Activated gamma-delta T cell treated with anti-CD3 and anti-CD28 coated beads, Interleukin-2, amount 50 U/mL, for 16 hours (primary cell): ENCODE measurements around the gene PRPF4.
"Not testable (repeated sequence)": the region's sequence is repeated elsewhere in the genome, so short reads cannot be mapped to it uniquely, and the experiment has no call there.

Experiments used
- DNase-seq: peaks from one replicate; pipeline ENCODE4 v3.0.0-alpha.2; 2020; ENCODE audit warnings: low read depth

Gene PRPF4

GRCh38 chr9:113267911-113268566, 7.4 kb upstream of the PRPF4 start:
- DNase-seq = no peak

DNA sequence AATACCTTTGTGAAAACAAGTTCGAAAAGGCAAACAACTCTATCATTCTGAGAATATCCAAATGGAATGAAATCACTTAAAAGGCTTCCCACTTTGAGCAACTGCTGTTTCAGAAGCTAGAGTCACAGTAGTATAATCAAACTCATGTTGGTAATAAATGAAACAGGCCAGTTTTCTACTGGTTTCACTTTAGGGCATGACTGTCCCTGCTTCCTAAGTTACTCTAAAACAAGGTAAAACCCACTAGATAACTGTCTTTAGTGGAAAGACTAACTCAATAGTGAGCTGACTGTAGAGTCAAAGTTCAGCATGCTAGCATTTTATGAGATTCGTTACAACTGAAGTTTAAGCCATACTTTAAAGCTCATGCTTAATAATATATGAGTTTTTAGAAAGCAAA, 6.1 kb upstream of the PRPF4 start:
- no peak for DNase-seq

DNA sequence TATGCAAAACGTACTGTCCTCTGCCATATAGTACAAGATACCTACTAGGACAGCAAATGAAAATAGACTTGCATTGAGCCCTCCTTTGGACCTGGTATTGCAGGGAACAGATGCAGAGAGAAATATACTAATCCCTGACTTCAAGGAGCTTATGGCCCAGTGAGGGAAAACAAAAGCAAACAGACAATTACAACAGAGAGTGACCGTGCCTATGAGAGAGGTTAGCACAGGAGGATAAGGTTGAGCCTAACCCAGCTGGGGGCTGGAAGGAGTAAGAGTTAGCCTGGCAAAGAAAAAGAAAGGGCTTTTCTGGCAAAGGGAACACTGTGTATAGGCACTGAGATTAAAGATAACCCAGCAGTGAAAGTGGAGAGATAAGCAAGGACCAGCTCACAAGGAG, 5.6 kb upstream of the PRPF4 start:
- no peak for DNase-seq

DNA sequence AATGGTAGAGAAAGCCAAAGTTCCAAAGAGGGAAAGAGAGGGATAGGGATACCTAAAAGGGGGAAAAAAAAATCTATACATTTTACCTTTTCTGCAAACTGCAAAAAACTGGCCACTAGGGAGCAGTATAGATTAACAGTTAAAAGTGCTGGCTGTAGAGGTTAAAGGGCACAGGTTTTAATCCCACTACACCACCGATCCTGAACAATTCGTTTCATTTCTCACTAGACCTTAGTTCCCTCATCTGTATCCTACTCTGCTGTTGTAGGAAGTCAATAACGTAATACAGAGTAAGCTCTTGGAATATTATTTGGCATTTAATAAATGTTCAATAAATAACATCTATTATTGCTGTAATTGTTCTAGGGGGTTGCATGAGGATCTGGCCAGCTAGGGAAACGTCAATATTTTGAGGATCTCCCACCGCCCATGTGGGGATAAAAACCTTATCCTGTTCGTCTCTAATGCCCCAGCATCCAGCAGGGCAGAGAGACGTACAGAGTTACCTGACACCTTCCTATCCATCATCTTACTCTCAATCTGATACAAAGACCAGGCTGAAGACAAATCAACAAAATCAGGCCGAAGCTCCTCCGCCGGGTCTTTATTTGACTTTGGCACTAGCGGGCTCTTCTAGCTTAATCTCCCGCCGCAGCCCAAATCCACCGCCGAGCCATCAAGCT, 843 bp upstream of the PRPF4 start:
- DNase-seq = no peak

DNA sequence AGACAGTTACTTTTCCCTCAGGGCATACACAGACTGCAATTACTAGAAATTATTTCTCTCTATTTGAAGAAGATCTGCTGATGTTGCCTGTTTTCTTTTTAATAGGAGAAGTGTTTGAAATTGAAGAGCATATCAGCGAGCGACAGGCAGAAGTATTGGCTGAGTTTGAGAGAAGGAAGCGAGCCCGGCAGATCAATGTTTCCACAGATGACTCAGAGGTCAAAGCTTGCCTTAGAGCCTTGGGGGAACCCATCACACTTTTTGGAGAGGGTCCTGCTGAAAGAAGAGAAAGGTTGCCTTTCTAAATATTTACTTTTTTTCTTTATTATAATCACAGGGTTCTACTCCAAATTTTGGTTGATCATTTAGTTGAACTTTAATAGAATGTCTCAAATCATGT, 3.4 kb downstream of the PRPF4 start:
- DNase-seq = no peak

DNA sequence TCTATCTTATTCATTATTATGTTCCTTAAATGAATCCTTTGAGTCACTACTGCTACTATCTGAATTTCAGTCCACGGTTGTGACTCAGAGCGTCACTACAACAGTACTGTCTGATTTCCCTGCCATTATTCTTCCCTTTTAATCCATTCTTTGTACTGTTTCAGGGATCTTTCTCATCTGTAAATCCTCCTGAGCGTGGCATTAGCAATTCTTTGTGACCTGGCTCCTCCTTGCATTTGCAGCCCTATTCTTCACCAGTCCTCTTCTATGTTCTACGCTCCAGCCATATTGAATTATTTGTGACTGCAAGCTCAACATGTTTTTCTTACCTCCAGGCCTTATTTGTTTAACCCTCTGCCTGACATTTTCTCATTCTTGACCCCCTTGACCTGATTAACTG, 5.9 kb downstream of the PRPF4 start:
- DNase-seq = no peak

DNA sequence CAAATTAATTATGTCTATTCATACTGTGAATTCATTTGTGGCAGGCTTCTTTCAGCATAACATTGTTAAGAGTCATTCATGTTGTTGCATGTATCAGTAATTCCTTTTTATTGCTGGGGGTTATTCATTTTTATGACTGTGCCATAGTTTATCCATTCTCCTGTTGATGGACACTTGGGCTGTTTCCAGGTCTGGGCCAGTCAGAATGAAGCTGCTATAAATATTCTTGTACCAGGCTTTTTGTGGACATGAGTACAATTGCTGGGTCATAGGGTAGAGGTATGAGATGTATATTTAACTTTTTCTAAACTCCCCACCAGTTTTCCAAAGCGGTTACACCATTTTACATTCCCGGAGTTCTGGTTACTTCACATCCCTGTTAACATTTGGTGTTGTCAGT, 13.6 kb downstream of the PRPF4 start:
- DNase-seq = no peak

DNA sequence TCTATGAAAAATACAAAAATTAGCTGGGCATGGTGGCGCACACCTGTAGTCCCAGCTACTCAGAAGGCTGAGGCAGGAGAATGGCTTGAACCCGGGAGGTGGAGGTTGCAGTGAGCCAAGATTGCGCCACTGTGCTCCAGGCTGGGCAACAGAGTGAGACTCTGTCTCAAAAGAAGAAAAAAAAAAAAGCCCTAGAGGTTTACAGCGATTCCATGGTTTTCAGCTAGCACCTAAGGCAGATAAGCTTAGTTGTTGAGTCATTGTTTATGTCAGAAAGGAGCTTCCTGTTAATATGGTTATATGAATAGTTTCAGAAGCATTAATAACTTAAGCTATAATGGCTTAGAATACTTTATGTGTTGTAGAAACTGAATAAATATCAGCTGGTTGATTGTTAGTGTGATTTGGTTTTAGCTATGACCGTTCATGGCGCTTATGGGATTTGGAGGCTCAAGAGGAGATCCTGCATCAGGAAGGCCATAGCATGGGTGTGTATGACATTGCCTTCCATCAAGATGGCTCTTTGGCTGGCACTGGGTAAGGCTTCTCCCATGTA, 14.7 kb downstream of the PRPF4 start:
- no peak for DNase-seq

GRCh38 chr9:113293285-113293878, 17.9 kb downstream of the PRPF4 start:
- no peak for DNase-seq

GRCh38 chr9:113296247-113296646, 20.8 kb downstream of the PRPF4 start:
- not testable (repeated sequence) for DNase-seq

GRCh38 chr9:113296796-113297558, 21.5 kb downstream of the PRPF4 start:
- DNase-seq = no peak

DNA sequence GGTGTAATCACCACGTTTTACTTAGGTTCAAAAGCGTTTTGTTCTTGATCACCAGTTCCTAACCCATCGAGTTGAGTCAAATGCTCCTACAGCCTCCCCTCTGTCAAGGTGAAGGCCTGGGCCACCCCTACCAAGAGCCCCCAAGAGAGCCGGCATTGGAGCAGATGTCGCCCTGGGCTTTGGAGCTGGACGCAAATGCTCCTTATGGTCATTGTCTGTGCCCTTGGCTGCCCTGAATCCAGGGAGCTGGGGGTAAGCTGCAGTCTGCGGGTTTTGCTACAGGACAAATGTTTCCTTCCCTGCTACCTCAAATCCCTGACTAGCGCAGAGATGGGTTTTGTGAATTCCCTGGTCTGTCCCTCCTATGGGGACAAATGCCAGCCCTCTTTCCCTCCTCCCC, 22.9 kb downstream of the PRPF4 start:
- no peak for DNase-seq

DNA sequence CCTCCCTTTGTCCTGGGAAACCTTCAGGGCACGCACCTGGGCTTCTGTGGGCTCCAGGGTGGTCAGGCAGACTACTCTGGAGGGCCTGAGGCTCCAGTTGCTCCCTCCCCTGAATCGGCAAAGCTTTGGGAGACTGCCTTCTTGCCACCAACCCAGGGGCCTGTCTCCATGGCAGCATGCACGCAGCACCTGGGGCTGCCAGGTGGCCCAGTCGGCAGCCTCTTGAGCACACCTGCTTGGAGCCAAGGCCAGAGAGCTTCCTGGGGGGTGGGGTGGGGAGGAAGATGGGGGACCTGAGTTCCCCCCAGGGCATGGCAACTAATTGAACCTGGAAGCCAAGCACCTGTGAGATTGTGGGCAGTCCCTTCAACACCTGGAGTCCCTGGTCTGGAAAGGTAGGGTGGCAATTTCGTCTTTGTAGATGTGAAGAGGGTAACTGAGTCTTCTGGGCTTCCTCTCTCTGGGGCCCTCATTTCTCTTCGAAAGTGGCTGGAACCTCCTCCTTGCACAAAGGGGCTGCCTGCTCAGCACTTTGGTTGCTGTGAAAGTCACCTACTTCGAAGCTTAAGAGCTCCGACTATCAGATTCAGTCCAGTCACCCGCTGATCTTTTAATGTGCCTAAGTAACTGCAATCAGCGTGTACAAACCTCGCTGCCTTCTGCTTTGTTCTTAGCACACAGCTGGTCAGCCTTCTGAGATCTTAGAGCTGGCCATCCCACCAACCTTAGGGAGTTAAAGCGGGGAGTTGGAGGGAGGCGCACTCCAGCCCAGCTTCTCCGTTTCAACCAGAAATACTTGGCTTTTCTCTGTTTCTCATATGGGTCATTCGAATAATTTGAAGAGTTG, 23.7 kb downstream of the PRPF4 start:
- no peak for DNase-seq

- no peak for DNase-seq
Measured at GRCh38 chr9:113299800-113300292, 24.4 kb downstream of the PRPF4 start.

- DNase-seq = no peak
Measured at GRCh38 chr9:113301548-113301947, 26.1 kb downstream of the PRPF4 start.

DNA sequence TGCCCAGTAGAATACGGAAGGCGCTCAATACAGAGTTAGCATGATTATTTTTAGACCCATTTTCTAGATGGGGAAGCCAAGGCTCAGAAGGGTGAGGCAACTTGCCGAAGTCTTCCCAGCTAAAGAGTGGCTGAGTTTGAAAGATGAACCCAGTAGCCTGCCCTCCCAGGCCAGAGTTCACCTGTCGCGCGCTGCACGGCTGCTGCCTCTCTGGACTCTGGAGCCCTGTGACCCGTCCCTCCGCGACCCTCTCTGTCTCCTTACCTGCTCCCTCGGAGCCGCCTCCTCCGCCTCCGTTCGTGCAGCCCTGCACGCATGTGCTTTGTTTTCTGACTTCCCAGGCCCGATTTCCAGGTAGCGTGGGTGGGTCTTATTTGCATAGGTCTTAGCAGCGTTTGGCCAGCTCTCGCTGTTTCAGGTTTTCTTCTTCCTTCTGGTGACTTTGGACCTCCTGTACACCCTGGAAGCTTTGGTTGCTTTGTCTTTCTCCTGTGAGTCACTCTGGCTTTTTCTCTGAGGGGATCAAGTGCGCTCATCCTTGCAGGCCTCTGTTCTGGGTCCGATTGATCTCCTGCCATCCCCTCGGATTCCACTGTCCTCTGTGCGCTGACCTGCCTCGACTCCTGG, 27.4 kb downstream of the PRPF4 start, which contains the start of gene RNF183:
RNF183 (minus strand) TSS at position 585 of the 627 bp plus-strand sequence. CDS start 5,192 bp downstream, outside the sequence.
- no peak for DNase-seq

DNA sequence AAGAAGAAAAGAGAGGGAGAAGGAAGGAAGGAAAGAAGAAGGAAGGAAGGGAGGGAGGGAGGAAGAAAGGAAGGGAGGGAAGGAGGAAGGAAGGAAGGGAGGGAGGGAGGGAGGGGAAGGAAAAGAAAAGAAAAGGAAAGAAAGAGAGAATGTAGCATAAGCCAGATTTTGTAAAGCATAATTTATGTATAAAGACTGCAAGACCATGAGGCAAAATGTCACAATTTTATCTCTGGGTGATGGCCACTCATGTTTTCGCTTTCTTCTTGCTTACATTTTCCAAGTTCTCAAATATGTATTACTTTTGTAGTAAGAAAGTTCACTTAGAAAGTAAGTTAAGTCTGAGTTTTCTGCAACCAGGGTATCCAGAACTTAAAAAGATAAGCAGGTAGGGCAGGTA, 31.1 kb downstream of the PRPF4 start:
- DNase-seq = no peak

GRCh38 chr9:113307396-113307975, 32.0 kb downstream of the PRPF4 start:
- no peak for DNase-seq

DNA sequence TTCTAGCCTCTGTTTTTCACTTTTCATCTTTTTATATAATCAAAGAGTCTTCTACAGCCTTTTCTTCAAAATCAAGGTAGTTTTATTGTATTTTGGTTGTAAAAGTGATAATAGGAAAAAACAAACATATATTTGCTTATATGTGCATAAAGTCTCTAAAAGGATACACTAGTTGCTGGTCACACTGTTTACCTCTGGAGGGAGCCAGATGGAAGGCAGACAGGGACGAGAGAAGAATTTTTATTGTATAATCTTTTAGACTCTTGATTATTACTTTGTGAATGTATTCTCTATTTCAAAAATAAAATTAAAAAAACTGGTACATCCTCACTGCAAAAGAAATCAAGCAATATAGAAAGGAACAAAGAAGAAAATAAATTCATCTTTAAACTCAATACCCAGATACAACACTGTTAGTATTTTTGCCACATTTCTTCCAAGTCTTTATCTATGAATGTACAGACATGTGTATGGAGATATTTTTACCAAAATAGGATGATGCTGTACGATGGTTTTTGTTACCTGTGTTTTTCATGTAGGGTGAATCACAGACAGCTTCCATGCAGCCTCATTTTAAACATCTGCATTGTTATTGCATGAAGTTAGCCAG, 33.9 kb downstream of the PRPF4 start:
- no peak for DNase-seq

- DNase-seq = no peak
Measured at GRCh38 chr9:113310538-113310937, 35.1 kb downstream of the PRPF4 start.
